GM18519 (cell line): ENCODE data around the gene MBNL3.

ENCODE experiments used
- ATAC-seq: cut with Tn5 transposase; IDR thresholded peaks from one replicate; pipeline ENCODE4 v1.9.1; 2021; ENCODE audit warnings: mild to moderate bottlenecking, moderate library complexity; ENCODE audit not compliant: unreplicated experiment, low FRiP score

MBNL3 gene

GRCh38 chrX:132426695-132427281 is 62.0 kb downstream of the MBNL3 start:
- ATAC-seq = no peak

GRCh38 chrX:132425744-132426318 is 63.0 kb downstream of the MBNL3 start:
- ATAC-seq = no peak

GRCh38 chrX:132423323-132423722 is 65.5 kb downstream of the MBNL3 start:
- ATAC-seq = no peak

- no peak for ATAC-seq
Observed at GRCh38 chrX:132415012-132415411, 73.8 kb downstream of the MBNL3 start.

GRCh38 chrX:132414404-132414803 is 74.4 kb downstream of the MBNL3 start:
- ATAC-seq = no peak

- no peak for ATAC-seq
Observed at GRCh38 chrX:132413459-132413858, 75.4 kb downstream of the MBNL3 start.

GRCh38 chrX:132412208-132412607 is 76.6 kb downstream of the MBNL3 start:
- no peak for ATAC-seq

- ATAC-seq = no peak
Observed at GRCh38 chrX:132411310-132411977, 77.4 kb downstream of the MBNL3 start.

- ATAC-seq = no peak
Observed at GRCh38 chrX:132409780-132410556, 78.9 kb downstream of the MBNL3 start.

- no peak for ATAC-seq
Observed at GRCh38 chrX:132407691-132408090, 81.1 kb downstream of the MBNL3 start.

- no peak for ATAC-seq
Observed at GRCh38 chrX:132406106-132406505, 82.7 kb downstream of the MBNL3 start.

GRCh38 chrX:132404266-132404665 is 84.6 kb downstream of the MBNL3 start:
- no peak for ATAC-seq

GRCh38 chrX:132401935-132402334 is 86.9 kb downstream of the MBNL3 start:
- ATAC-seq = no peak

GRCh38 chrX:132400706-132401105 is 88.1 kb downstream of the MBNL3 start:
- no peak for ATAC-seq

GRCh38 chrX:132395645-132396044 is 93.2 kb downstream of the MBNL3 start:
- ATAC-seq = no peak

- ATAC-seq = no peak
Observed at GRCh38 chrX:132395026-132395425, 93.8 kb downstream of the MBNL3 start.

GRCh38 chrX:132394591-132394990 is 94.2 kb downstream of the MBNL3 start:
- ATAC-seq = no peak

GRCh38 chrX:132393992-132394391 is 94.8 kb downstream of the MBNL3 start:
- ATAC-seq = no peak

GRCh38 chrX:132393485-132393884 is 95.4 kb downstream of the MBNL3 start:
- no peak for ATAC-seq

- ATAC-seq = no peak
Observed at GRCh38 chrX:132393085-132393484, 95.8 kb downstream of the MBNL3 start.

GRCh38 chrX:132390792-132391191 is 98.0 kb downstream of the MBNL3 start:
- no peak for ATAC-seq
